Spleen (tissue), 11 donors: ENCODE measurements around the gene TMEM150C. TPM values are rescaled to one million over a fixed set of nuclear protein-coding genes. Genes with fewer than 3 reads are reported as not detected.

Source experiments
- DNase-seq: peaks from one replicate; pipeline ENCODE4 v3.0.0-alpha.2; 2020
- H3K27ac ChIP-seq, 8 donors: fragments of 200-600 bp; sonication (generic) in 7 of 8; 1 replicate in 4 of 8; 2 replicates in 4 of 8; pipeline versions ENCODE4 v1.5.0 to v1.8.0; 2016 to 2021; ENCODE audit warnings: inconsistent platforms in 4 of 8, mild to moderate bottlenecking in 4 of 8, moderate library complexity in 1 of 8
- H3K27me3 ChIP-seq, 7 donors: fragments of 200-600 bp; sonication (generic) in 6 of 7; replicated peaks in 1 of 7; 1 replicate in 4 of 7; 2 replicates in 3 of 7; pipeline versions ENCODE4 v1.5.0 to v1.8.0; 2016 to 2021; ENCODE audit warnings: inconsistent platforms in 3 of 7, mild to moderate bottlenecking in 1 of 7
- H3K36me3 ChIP-seq, 6 donors: fragments of 200-600 bp; sonication (generic) in 5 of 6; 1 replicate in 4 of 6; 2 replicates in 2 of 6; pipeline versions ENCODE4 v1.5.0 to v1.8.0; 2016 to 2021; ENCODE audit warnings: inconsistent platforms in 2 of 6
- H3K4me1 ChIP-seq, 6 donors: fragments of 200-600 bp; sonication (generic) in 5 of 6; 1 replicate in 3 of 6; 2 replicates in 3 of 6; pipeline versions ENCODE4 v1.5.0 to v1.8.0; 2016 to 2021; ENCODE audit warnings: inconsistent platforms in 3 of 6
- H3K4me3 ChIP-seq, 8 donors: fragments of 200-600 bp; sonication (generic) in 7 of 8; 1 replicate in 4 of 8; 2 replicates in 4 of 8; pipeline versions ENCODE4 v1.5.0 to v1.8.0; 2016 to 2021; ENCODE audit warnings: inconsistent platforms in 4 of 8, mild to moderate bottlenecking in 4 of 8, moderate library complexity in 2 of 8
- H3K9me3 ChIP-seq, 8 donors: fragments of 200-600 bp; sonication (generic) in 7 of 8; 1 replicate in 4 of 8; 2 replicates in 4 of 8; pipeline versions ENCODE4 v1.5.0 to v1.8.0; 2016 to 2021; ENCODE audit warnings: inconsistent platforms in 4 of 8
- POLR2A ChIP-seq, 3 donors: fragments of 450-650 bp; IDR thresholded peaks; one replicate each; pipeline ENCODE4 v1.5.1; 2017; ENCODE audit warnings: antibody characterized with exemption in 3 of 3, mild to moderate bottlenecking in 1 of 3
- POLR2AphosphoS5 ChIP-seq, 3 donors: sonication (generic); formaldehyde crosslinking; IDR thresholded peaks; one replicate each; pipeline ENCODE4 v1.5.1; 2017; ENCODE audit warnings: antibody characterized with exemption in 3 of 3
- WGBS, 5 donors: extraction: QIAGEN DNeasy Blood & Tissue Kit in 3 of 5; methylation state at CpG; one replicate each; pipeline versions ENCODE4 v1.1.5 to v1.1.7; 2013 to 2018; 5-methylcytosine and 5-hydroxymethylcytosine counted together
- intact Hi-C: fragments of 100-400 bp; cut with DNase I; formaldehyde crosslinking; loops from one replicate; pipeline ENCODE4 v1.15.0; 2023; ENCODE audit warnings: low total_unique reads
- polyA plus RNA-seq, 3 donors: library from polyadenylated mRNA; stranded (reverse); fragments of 200-250 nt; gene quantifications; one replicate each; pipeline ENCODE4 v1.2.1, GENCODE V29; 2013
- total RNA-seq, 7 donors: library from RNA; depleted of rRNA in 3 of 7; stranded (reverse); fragments of >200 nt in 3 of 7; fragmentation: NEBNext Ultra II Directional in 4 of 7; extraction: Animal tissue kit (Norgen Biotek cat#: 25700) in 4 of 7; gene quantifications; one replicate each; pipeline versions ENCODE4 v1.1.0 to v1.2.1, GENCODE V29; 2016 to 2021
- TF ChIP-seq, protein P1 (sequence below), 11 experiments: fragments of 200-600 bp in 7 of 11; fragments of 450-650 bp in 4 of 11; sonication (generic) in 4 of 11; IDR thresholded peaks in 8 of 11; conservative IDR thresholded peaks in 3 of 11; 1 replicate in 7 of 11; 2 replicates in 4 of 11; pipeline versions ENCODE4 v1.4.0 to v1.8.0; 2016 to 2021; ENCODE audit warnings: antibody characterized with exemption in 11 of 11, inconsistent platforms in 4 of 11, mild to moderate bottlenecking in 1 of 11
- donor health status: healthy with polysubstance abuse.
- donor health status: DM: no; HTN: no; CAD: no; lungs with moderate emphysema.
- donor health status: DM: no; HTN: no; CAD: no.
- donor health status: Bipolar disorder and iron deficiency.
- donor health status: healthy.
- donor health status: DM: no; HTN: no; CAD: no.
- donor health status: DM: yes; HTN: yes; CAD: no.

TMEM150C gene
- total and polyA plus RNA-seq, 10 donors: 3.6 to 26.0 (median 9.4) TPM

DNA sequence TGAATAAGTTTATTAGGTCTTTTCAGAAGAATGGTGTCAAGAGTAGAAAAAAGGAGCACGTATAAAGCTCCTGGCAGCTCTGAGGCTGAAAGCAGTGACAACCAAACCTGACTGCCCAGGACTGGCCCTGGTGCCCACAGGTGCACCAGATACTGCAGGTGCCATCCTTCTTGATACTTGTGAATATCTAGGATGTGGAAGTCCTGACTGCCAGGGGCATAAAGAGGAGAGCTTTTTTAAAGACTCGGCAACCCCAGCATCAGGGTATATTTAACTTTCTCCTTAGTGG lies 60.7 kb downstream of the TMEM150C start:
- H3K4me3 ChIP-seq: no peak overlapping the region
- H3K9me3 ChIP-seq: no peaks in the 10 kb centered on the region
- intact Hi-C loops: no loop called here
- no peak for DNase-seq
- H3K4me1 ChIP-seq: no peaks in the 10 kb centered on the region
- H3K27ac ChIP-seq: no peak overlapping the region
- H3K27me3 ChIP-seq: no peaks in the 10 kb centered on the region
- no peaks in the 10 kb centered on the region for H3K36me3 ChIP-seq
- 83 to 95% (median 88%) methylated on average over 2 of the region's 2 CpGs for WGBS, 5 donors
- TF ChIP-seq, protein P1, sequence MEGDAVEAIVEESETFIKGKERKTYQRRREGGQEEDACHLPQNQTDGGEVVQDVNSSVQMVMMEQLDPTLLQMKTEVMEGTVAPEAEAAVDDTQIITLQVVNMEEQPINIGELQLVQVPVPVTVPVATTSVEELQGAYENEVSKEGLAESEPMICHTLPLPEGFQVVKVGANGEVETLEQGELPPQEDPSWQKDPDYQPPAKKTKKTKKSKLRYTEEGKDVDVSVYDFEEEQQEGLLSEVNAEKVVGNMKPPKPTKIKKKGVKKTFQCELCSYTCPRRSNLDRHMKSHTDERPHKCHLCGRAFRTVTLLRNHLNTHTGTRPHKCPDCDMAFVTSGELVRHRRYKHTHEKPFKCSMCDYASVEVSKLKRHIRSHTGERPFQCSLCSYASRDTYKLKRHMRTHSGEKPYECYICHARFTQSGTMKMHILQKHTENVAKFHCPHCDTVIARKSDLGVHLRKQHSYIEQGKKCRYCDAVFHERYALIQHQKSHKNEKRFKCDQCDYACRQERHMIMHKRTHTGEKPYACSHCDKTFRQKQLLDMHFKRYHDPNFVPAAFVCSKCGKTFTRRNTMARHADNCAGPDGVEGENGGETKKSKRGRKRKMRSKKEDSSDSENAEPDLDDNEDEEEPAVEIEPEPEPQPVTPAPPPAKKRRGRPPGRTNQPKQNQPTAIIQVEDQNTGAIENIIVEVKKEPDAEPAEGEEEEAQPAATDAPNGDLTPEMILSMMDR (IDR thresholded peaks at IDR 0.05 in 8 of 11, conservative IDR thresholded peaks at IDR 0.05 in 3 of 11): no peak
- TF ChIP-seq POLR2AphosphoS5 (IDR thresholded peaks at IDR 0.05): no peak
- TF ChIP-seq POLR2A (IDR thresholded peaks at IDR 0.05): no peak

DNA sequence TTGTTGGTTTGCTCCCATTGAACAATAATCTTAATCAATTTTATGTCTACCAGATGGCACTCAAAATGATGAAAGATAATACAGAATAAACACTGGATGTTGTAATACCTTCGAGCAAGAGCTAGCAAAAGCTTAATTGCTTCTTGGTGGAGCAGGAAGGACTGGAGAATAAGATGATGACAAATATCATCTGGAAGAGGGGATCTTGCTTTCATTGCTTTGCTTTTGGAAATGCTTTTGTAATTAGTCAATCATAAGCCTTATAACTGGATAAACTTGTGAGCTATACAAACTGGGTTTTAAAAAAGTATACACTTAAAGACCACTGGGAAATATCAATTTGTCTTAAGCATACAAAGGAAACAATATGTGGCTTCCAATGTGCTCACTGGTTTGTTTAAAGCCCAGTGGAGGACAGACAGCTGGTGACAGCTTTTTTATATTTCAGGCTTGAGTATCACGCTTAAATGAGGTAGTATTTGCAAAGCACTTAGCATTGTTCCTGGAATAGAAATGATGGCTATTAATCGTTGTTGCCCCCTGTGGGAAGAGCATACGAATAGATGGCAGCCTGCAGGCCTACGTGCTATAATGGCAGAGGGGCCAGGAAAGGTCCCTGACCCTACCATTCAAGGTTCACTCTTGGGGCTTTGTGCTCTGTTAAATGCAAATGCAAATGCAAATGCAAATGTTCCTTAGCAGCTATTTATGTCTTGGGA lies 61.2 kb downstream of the TMEM150C start:
- Histone ChIP-seq H3K27ac (no peak overlapping the region), H3K36me3 (no peaks in the 10 kb centered on the region), H3K27me3 (no peaks in the 10 kb centered on the region), H3K4me1 (no peaks in the 10 kb centered on the region), H3K9me3 (no peaks in the 10 kb centered on the region), H3K4me3 (no peak overlapping the region)
- no peak for DNase-seq
- TF ChIP-seq POLR2A (IDR thresholded peaks at IDR 0.05): no peak
- TF ChIP-seq, protein P1 (IDR thresholded peaks at IDR 0.05 in 8 of 11, conservative IDR thresholded peaks at IDR 0.05 in 3 of 11): no peak
- no peak for TF ChIP-seq POLR2AphosphoS5 (IDR thresholded peaks at IDR 0.05)
- intact Hi-C loops: no loop called here
- WGBS, 5 donors: 67 to 76% (median 69%) methylated on average over 5 of the region's 5 CpGs

DNA sequence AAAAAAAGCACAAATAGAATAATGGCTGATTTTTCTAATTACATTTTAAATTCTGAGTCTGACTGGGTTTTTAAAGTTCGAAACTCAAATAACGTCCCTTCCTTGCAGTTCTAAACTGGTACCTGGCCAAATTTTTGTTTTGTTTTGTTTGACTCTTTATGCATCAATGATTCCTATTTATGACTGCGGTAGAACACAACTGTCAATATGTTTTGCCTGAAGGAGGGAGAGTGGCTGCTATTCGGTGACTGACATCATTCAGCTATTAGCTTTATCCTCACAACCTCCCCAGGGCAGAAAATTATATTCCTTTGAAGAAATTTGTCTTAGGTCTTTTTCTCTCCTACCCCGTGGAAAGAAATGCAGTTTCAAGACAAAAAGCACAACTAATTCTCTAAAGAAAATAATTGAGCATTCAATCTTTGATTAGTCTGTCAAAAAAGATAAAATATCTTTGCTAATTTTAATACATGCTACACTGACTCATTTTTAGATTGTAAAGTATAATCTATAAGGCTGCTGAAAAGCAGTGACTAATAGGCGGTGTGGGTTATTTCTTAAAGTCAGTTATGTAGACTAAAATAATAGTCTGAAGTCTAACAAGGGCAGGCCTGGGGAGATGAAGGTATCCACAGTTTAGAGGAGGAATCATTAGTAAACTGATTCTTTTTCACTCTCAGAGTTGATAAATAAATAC lies 61.9 kb downstream of the TMEM150C start:
- H3K27ac ChIP-seq: no peak overlapping the region
- H3K36me3 ChIP-seq: no peaks in the 10 kb centered on the region
- no peaks in the 10 kb centered on the region for H3K9me3 ChIP-seq
- DNase-seq: no peak
- no peaks in the 10 kb centered on the region for H3K27me3 ChIP-seq
- H3K4me1 ChIP-seq: no peaks in the 10 kb centered on the region
- intact Hi-C loops: no loop called here
- no peak overlapping the region for H3K4me3 ChIP-seq
- 85 to 91% (median 88%) methylated on average over 6 of the region's 6 CpGs for WGBS, 5 donors
- TF ChIP-seq POLR2AphosphoS5 (IDR thresholded peaks at IDR 0.05): no peak
- no peak for TF ChIP-seq POLR2A (IDR thresholded peaks at IDR 0.05)

DNA sequence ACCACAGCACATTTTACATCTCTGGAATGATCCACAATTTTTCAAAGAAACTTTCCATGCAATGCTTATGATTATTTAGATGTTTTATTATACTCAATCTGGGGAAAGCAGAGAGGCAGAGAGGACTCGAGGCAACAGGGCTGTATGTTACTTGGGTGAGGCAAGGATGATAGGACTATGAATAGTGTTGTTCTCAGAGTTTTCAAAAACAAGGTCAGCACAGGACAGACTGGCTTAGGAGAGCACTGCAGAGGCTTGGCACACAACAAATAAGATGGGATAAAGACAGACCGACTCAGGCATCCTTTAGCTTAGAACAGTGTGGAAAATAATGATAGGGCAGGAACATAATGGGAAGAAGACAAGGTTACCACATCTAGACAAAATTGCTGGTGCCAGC lies 65.4 kb downstream of the TMEM150C start:
- Histone ChIP-seq H3K27me3 (no peaks in the 10 kb centered on the region), H3K27ac (no peak overlapping the region), H3K4me1 (no peaks in the 10 kb centered on the region), H3K4me3 (no peak overlapping the region), H3K36me3 (no peaks in the 10 kb centered on the region), H3K9me3 (no peaks in the 10 kb centered on the region)
- intact Hi-C loops: no loop called here
- 79 to 97% (median 91%) methylated on average over 2 of the region's 2 CpGs for WGBS, 5 donors
- no peak for DNase-seq
- TF ChIP-seq POLR2AphosphoS5 (IDR thresholded peaks at IDR 0.05) (no peak), POLR2A (IDR thresholded peaks at IDR 0.05) (no peak)
- TF ChIP-seq, protein P1 (IDR thresholded peaks at IDR 0.05 in 8 of 11, conservative IDR thresholded peaks at IDR 0.05 in 3 of 11): no peak
